ENCODE data around the gene L2HGDH. TPM values are rescaled to one million over a fixed set of nuclear protein-coding genes. Genes with fewer than 3 reads are reported as not detected.

L2HGDH gene
- total and polyA plus RNA-seq, 9 of the 15 experiments (the other 6 are each of a cell fraction or from before 2014, with no cell fraction given): 1.7 to 16.1 (median 10.5) TPM

GRCh38 chr14:50233951-50234250, 78.1 kb downstream of the L2HGDH start:
- Histone ChIP-seq H3K4me1 (replicated peaks in 1 of 2; ENCODE audit: control insufficient read depth in 2 of 2, insufficient read depth in 2 of 2, low read length in 2 of 2) (peaks cover 6 to 9% of the 10 kb centered on the region in 2 experiments; a peak in 4 of 5 replicates), H3K79me2 (ENCODE audit: control insufficient read depth, insufficient read depth, low read length) (peaks cover 22% of the 10 kb centered on the region), H3K4me3 (no peak overlapping the region), H3K9me1 (ENCODE audit: control insufficient read depth, insufficient read depth, low read length) (no peaks in the 10 kb centered on the region), H2AFZ (ENCODE audit: low read depth, low read length) (no peak overlapping the region), H3K9ac (ENCODE audit: insufficient read depth in 1 of 2, low read depth in 2 of 2, low read length in 2 of 2) (no peak overlapping the region), H4K20me1 (replicated peaks; ENCODE audit: control insufficient read depth, insufficient read depth, low read length) (no peaks in the 10 kb centered on the region), H3K27ac (ENCODE audit: extremely low read depth, low read depth, low read length) (no peak overlapping the region), H3K36me3 (ENCODE audit: control insufficient read depth, insufficient read depth, low read length) (0 out of 3 replicates have a peak, but pooled peaks cover under 1% of the 10 kb centered on the region), H3K4me2 (ENCODE audit: insufficient read depth, low read length) (no peak overlapping the region), H3K9me3 (replicated peaks; ENCODE audit: control insufficient read depth, insufficient read depth, low read depth, low read length) (no peaks in the 10 kb centered on the region), H3K27me3 (ENCODE audit: control insufficient read depth in 2 of 2, insufficient read depth in 2 of 2, low read length in 2 of 2) (no peaks in the 10 kb centered on the region)
- TF ChIP-seq CHD2 (IDR thresholded peaks at IDR 0.05; ENCODE audit: low read depth, low read length): no peak
- no peak for TF ChIP-seq CREBBP (IDR thresholded peaks at IDR 0.05; ENCODE audit: low read depth, low read length)
- DNase-seq (ENCODE audit: extremely low read depth in 1 of 4, low spot score in 3 of 4): no peak
- intact Hi-C loops (cut with micrococcal nuclease): loop anchor here (10.0 kb wide), 2 partner anchors 119 to 369 kb away; partner anchors contain the start of gene VCPKMT
- ATAC-seq: no peak
- POLR2A ChIA-PET: no interaction called here
- BruUV-seq (replicated peaks): no TSS peak
- CTCF ChIA-PET (ENCODE audit: low intra/inter-chr PET ratio): interaction anchor here (0.6 kb wide), 1 partner anchor 338 kb away, joined by 4 read pairs; no protein-coding TSS in a partner anchor
- in situ Hi-C loops (cut with MboI): no loop called here
- FAIRE-seq: no peak
- WGBS (ENCODE audit: insufficient coverage, low coverage, missing lambda C conversion rate): 88% methylated on average over 4 of the region's 4 CpGs

DNA sequence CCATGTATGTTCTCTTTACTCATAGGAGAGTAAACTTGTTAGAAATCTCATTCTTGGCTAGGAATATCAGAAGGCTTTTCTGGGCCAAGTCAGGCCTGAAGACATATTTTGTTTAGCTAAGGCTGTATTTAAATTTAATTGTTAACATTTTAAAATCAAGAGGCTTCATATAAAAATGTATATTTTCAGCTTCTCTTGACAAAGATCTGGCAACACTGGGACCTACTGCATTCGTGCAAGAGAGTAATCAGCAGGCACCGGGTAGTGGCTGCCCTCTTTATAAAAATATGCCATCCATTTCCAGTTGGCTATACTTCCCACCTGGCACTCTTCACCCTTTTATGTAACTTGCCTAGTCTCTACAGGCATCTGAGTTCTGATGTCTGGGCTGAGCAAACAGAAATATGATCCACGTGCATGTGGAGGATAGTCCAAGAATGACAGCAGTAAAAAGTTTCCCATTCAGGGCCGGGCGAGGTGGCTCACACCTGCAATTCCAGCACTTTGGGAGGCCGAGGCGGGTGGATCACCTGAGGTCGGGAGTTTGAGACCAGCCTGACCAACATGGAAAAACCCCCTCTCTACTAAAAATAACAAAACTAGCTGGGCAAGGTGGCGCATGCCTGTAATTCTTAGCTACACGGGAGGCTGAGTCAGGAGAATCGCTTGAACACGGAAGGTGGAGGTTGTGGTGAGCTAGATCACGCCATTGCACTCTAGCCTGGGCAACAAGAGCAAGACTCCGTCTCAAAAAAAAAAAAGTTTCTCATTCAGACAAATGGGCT, 78.7 kb downstream of the L2HGDH start:
- in situ Hi-C loops (cut with MboI): no loop called here
- Histone ChIP-seq H3K4me1 (replicated peaks in 1 of 2; ENCODE audit: control insufficient read depth in 2 of 2, insufficient read depth in 2 of 2, low read length in 2 of 2) (peaks cover 6 to 11% of the 10 kb centered on the region in 2 experiments; a peak in 4 of 5 replicates), H3K4me3 (no peak overlapping the region), H3K27ac (ENCODE audit: extremely low read depth, low read depth, low read length) (no peak overlapping the region), H3K9me3 (replicated peaks; ENCODE audit: control insufficient read depth, insufficient read depth, low read depth, low read length) (no peaks in the 10 kb centered on the region), H3K27me3 (ENCODE audit: control insufficient read depth in 2 of 2, insufficient read depth in 2 of 2, low read length in 2 of 2) (no peaks in the 10 kb centered on the region), H3K36me3 (ENCODE audit: control insufficient read depth, insufficient read depth, low read length) (0 out of 3 replicates have a peak, but pooled peaks cover 4% of the 10 kb centered on the region), H3K79me2 (ENCODE audit: control insufficient read depth, insufficient read depth, low read length) (peaks cover 27% of the 10 kb centered on the region), H3K9me1 (ENCODE audit: control insufficient read depth, insufficient read depth, low read length) (no peaks in the 10 kb centered on the region), H2AFZ (ENCODE audit: low read depth, low read length) (no peak overlapping the region; the same call in 1 of the 2 replicates), H3K9ac (ENCODE audit: insufficient read depth in 1 of 2, low read depth in 2 of 2, low read length in 2 of 2) (peak overlapping the region in 1 of 2 experiments; percentile 35; a peak in 1 of 4 replicates), H3K4me2 (ENCODE audit: insufficient read depth, low read length) (no peak overlapping the region), H4K20me1 (replicated peaks; ENCODE audit: control insufficient read depth, insufficient read depth, low read length) (no peaks in the 10 kb centered on the region)
- FAIRE-seq: no peak
- no peak for DNase-seq (ENCODE audit: extremely low read depth in 1 of 4, low spot score in 3 of 4)
- CTCF ChIA-PET (ENCODE audit: low intra/inter-chr PET ratio): interaction anchor here (0.6 kb wide), 1 partner anchor 338 kb away, joined by 4 read pairs; no protein-coding TSS in a partner anchor
- no peak for TF ChIP-seq CREB1 (IDR thresholded peaks at IDR 0.05)
- no peak for TF ChIP-seq CREB1 (CRISPR knock-in tag; IDR thresholded peaks at IDR 0.05)
- no peak for TF ChIP-seq PRPF4 (IDR thresholded peaks at IDR 0.05; ENCODE audit: insufficient read depth, low read depth, low read length, poor library complexity, severe bottlenecking)
- no peak for TF ChIP-seq MEIS2 (IDR thresholded peaks at IDR 0.05; ENCODE audit: partially characterized antibody)
- TF ChIP-seq FOXP1 (CRISPR knock-in tag; IDR thresholded peaks at IDR 0.05): no peak
- TF ChIP-seq MYNN (IDR thresholded peaks at IDR 0.05): no peak
- no peak for TF ChIP-seq MYNN (CRISPR knock-in tag; IDR thresholded peaks at IDR 0.05)
- no peak for TF ChIP-seq SIX5 (IDR thresholded peaks at IDR 0.05; ENCODE audit: borderline replicate concordance in 1 of 2, insufficient read depth in 1 of 2, low read depth in 1 of 2, low read length in 2 of 2)
- TF ChIP-seq SNAPC5 (CRISPR knock-in tag; IDR thresholded peaks at IDR 0.05): no peak
- no peak for TF ChIP-seq SETDB1 (IDR thresholded peaks at IDR 0.05; ENCODE audit: low read length)
- no peak for TF ChIP-seq FUS (optimal IDR thresholded peaks at IDR 0.05; ENCODE audit: low read depth, low read length)
- no peak for TF ChIP-seq CBFA2T2 (conservative IDR thresholded peaks at IDR 0.05)
- TF ChIP-seq ZNF778 (CRISPR knock-in tag; IDR thresholded peaks at IDR 0.05): no peak
- TF ChIP-seq PYGO2 (tag; IDR thresholded peaks at IDR 0.05): no peak
- POLR2A ChIA-PET: no interaction called here
- 81% methylated on average over 14 of the region's 14 CpGs for WGBS (ENCODE audit: insufficient coverage, low coverage, missing lambda C conversion rate)
- ATAC-seq: no peak
- intact Hi-C loops (cut with micrococcal nuclease): loop anchor here (10.0 kb wide), 2 partner anchors 119 to 369 kb away; partner anchors contain the start of gene VCPKMT
- no TSS peak for BruUV-seq (replicated peaks)
